Kidney tubule cell (primary cell): Measurements from ENCODE around the gene RAPSN.
A peak's percentile ranks its signal among the peaks of the same experiment; 100 is the strongest.

Source experiments
- DNase-seq: peaks from one replicate; pipeline ENCODE4 v3.0.0-alpha.2; 2018; ENCODE audit warnings: low spot score

The RAPSN gene

GRCh38 chr11:47464483-47464882 lies 15.5 kb upstream of the RAPSN start:
- no peak for DNase-seq

DNA sequence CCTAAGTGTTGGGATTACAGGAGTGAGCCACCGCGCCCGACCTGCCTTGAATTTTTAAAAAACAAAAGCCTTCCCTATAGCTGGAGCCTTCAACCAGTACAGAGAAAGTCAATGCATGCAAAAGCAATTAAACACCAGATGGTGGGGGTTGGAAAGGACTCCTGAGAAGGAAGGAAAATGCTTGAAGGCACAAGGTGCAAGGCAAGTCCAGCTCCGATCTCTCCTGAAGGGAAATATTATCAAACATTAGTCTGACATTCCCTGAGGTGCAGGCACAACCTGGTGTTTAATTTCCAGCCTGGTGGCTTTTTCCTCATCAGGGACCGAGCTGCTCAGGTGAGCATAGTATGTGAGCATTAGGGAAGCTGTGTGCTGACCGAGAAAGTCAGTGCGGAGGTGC lies 12.9 kb upstream of the RAPSN start:
- no peak for DNase-seq

GRCh38 chr11:47460571-47461235 lies 11.8 kb upstream of the RAPSN start:
- peak; percentile 42 for DNase-seq

GRCh38 chr11:47454258-47454671 lies 5.3 kb upstream of the RAPSN start:
- peak; percentile 81 for DNase-seq

GRCh38 chr11:47453365-47453764 lies 4.4 kb upstream of the RAPSN start:
- DNase-seq, result no peak

- DNase-seq, result no peak
Observed at GRCh38 chr11:47451990-47452389, 3.1 kb upstream of the RAPSN start.

- no peak for DNase-seq
Observed at GRCh38 chr11:47451436-47451835, 2.5 kb upstream of the RAPSN start.

GRCh38 chr11:47449541-47449940 lies 605 bp upstream of the RAPSN start:
- DNase-seq, result no peak

DNA sequence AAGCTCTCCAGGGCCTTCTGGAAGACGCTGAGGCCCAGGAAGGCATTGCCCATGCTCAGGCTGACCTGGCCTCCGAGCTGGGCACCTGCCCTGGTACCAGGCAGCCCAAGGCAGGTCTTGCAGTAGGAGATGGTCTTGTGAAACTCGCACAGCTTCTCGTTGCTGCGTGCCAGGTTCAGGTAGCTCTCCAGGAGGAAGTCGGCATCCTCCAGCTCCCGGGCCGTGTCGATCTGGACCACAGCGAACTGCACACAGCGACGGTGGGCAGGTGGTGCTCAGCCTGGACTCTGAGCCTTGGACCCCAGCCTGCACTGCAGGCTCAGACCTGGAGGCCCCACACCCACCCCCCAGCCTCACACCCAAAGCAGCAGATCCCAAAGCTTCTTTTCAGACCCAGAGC lies 1.0 kb downstream of the RAPSN start:
- no peak for DNase-seq

- DNase-seq, result no peak
Observed at GRCh38 chr11:47446833-47447232, 2.1 kb downstream of the RAPSN start.

- no peak for DNase-seq
Observed at GRCh38 chr11:47445840-47446239, 3.1 kb downstream of the RAPSN start.

DNA sequence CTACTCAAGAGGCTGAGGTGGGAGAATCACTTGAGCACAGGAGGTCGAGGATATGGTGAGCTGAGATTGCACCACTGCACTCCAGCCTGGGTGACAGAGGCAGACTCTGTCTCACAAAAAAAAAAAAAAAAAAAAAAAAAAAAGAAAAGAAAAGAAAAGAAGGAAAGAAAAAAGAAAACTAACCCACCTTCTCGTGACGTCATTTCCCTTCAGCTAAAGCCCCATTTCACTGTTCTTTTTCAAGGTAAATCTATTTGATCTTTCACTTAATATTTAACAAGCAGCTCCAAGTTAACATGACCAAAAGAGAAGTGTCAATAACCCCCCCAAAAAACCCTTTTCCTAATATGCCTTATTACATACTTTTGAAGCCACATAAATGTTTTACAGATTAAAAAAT lies 5.1 kb downstream of the RAPSN start:
- no peak for DNase-seq

- DNase-seq, result peak; percentile 40
Observed at GRCh38 chr11:47443028-47443700, 5.8 kb downstream of the RAPSN start.

GRCh38 chr11:47442514-47442913 lies 6.4 kb downstream of the RAPSN start:
- no peak for DNase-seq

DNA sequence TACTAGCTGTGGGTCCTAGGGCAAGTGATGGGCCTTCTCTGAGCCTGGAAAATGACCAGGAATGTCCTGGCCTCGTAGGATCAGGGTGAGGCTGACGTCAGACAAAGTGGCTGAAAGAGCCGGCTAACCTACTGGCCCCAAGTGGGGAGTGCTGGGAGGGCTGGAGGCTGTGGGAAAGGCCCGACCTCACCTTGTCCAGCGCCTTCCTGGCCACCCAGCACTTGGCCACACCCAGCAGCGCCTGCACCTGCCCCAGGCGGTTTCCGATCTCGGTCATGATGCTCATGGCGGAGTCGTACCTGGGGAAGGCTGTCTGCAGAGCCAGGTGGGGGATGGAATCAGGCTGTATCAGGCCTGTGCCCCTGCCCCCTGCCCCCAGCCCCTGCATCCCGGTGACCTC lies 7.5 kb downstream of the RAPSN start:
- DNase-seq, result no peak

GRCh38 chr11:47440054-47440476 lies 8.9 kb downstream of the RAPSN start:
- DNase-seq, result no peak

DNA sequence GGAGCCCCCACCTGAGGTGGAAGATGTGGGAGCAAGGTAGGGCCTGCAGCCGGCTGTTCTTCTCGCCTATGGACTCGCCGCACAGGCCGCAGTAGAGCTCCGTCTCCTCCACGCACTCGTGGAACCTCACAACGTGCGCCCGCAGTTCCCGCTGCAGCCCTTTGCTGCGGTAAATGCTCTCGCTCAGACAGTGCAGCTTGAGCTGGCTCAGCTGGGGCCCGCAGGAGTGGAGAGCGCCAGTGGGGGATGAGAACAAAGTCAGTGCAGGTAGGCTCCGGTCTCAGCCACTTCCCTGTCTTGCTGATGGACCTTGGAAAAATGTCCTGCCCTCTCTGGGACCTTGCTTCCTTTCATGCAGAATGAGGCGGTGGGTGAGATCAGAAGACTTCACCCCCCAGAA lies 10.2 kb downstream of the RAPSN start:
- DNase-seq, result no peak

DNA sequence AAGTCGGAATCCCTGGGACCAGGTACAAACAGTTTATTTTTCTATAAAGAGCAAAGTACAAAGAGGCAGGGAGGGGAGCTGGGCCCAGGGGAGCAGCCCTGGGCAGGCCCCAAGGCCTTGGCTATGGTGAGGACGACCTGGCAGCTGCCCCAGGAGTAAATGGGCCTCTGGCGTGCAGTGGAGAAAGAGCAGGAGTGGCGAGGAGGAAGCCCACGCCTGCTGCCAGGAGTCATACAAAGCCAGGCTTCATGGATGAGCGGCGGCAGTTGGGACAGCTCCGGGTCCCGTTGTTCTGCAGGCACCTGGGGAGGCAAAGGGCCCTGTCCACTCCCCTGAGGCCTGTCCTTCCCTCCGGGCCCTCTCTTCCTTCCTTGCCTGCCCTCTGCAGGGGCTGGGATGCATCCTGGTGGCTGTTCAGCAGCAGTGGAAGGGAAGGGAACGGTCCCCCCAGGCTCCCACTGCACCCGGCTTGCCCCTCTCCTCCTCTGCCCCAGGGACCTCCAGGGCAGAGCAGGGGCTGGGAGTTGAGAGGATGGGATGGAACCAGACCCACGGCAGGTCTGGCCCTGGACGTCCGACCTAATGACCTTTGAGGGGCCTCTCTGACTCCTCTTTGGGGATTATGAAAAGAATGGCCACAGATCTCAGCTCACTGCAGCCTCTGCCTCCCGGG lies 11.1 kb downstream of the RAPSN start:
- DNase-seq, result peak; percentile 19

- DNase-seq, result no peak
Observed at GRCh38 chr11:47437218-47437745, 11.7 kb downstream of the RAPSN start.

DNA sequence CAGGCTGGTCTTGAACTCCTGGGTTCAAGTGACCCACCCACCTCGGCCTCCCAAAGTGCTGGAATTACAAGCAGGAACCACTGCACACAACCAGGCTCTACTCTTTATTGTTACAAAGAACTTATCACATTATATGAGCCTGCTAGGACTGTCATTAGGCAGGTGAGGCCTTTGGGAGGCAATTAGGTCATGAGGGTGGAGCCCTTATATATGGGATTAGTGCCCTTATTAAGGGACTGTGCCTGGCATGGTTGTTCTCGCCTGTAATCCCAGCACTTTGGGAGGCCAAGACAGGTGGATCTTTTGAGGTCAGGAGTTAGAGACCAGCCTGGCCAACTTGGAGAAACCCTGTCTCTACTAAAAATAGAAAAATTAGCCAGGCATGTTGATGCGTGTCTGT lies 12.2 kb downstream of the RAPSN start:
- DNase-seq, result no peak

DNA sequence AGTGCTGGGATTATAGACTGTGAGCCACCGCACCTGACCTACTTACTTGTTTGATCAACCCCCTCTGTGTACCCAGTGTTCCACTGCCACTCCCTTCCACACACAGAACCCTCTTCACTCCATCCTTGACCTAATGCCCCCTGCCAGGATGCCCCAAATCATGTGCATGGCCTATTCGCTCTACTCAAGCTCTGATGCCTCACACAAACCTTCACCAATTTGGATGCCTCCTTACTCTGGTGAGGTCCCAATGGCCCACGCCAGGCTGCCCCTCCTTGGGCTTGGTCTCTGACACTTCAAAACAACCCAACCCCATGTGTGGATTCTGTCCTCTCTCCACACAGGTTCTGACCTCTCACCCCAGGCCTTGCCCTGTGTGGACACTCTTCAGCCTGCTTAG lies 13.2 kb downstream of the RAPSN start:
- DNase-seq, result no peak

DNA sequence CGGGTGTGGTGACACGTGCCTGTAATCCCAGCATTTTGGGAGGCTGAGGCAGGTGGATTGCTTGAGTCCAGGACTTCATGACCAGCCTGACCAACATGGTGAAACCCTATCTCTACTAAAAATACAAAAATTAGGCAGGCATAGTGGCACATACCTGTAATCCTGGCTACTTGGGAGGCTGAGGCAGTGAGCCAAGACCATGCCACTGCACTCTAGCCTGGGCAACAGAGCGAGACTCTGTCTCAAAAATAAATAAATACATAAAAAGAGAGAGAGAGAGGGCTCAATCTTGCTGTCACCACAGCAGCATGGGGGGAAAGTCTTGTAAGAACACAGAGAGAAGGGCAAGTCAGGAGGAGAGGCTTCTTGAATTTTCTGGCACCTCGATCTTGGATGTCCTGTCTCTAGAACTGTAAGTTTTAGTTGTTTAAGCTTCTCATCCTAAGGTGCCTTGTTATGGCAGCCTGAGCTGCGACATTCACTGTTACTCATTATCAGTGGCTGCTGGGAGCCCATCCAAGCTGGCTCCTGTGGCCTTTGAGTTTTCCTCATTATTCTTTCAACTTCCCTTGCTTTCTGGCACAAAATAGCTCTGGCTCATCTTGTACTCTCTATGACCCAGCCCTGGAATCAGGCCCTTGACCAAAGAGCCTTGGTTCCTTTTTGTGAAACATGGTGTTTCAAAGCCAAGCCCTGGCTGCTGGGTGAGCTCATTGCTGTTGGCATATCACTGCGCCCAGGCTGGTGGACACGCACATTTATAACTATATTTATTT lies 14.7 kb downstream of the RAPSN start:
- DNase-seq, result peak; percentile 50
